GM18505 (cell line): ENCODE measurements around the gene HNRNPA1L2.
"Not testable (repeated sequence)": the region's sequence is repeated elsewhere in the genome, so short reads cannot be mapped to it uniquely, and the experiment has no call there.

Experiments used
- ATAC-seq: cut with Tn5 transposase; IDR thresholded peaks from one replicate; pipeline ENCODE4 v1.9.1; 2021; ENCODE audit not compliant: unreplicated experiment
- POLR2A ChIP-seq: IDR thresholded peaks from 4 replicates; pipeline ENCODE4 v1.6.1; 2011; ENCODE audit warnings: borderline replicate concordance; ENCODE audit not compliant: insufficient read depth, insufficient read length; ENCODE audit errors: extremely low read depth

HNRNPA1L2 gene

GRCh38 chr13:52642131-52642530 is at the start of gene HNRNPA1L2:
Gene HNRNPA1L2 (plus strand): TSS chr13:52642431. CDS start chr13:52642493, 62 bp downstream.
- no peak for TF ChIP-seq POLR2A
- no peak for ATAC-seq

GRCh38 chr13:52593175-52593574 is 49.1 kb upstream of the HNRNPA1L2 start:
- ATAC-seq = not testable (repeated sequence)

- ATAC-seq = not testable (repeated sequence)
Measured at GRCh38 chr13:52593812-52594211, 48.4 kb upstream of the HNRNPA1L2 start.

- ATAC-seq = not testable (repeated sequence)
Measured at GRCh38 chr13:52594295-52594694, 47.9 kb upstream of the HNRNPA1L2 start.

- no peak for TF ChIP-seq POLR2A
- ATAC-seq = no peak
Measured at GRCh38 chr13:52597676-52598075, 44.6 kb upstream of the HNRNPA1L2 start.

GRCh38 chr13:52599037-52599847 is 43.0 kb upstream of the HNRNPA1L2 start:
- peak; percentile 6 for ATAC-seq
- TF ChIP-seq POLR2A = no peak

GRCh38 chr13:52599848-52600603 is 42.2 kb upstream of the HNRNPA1L2 start:
- no peak for TF ChIP-seq POLR2A
- ATAC-seq = peak; percentile 65

- no peak for TF ChIP-seq POLR2A
- no peak for ATAC-seq
Measured at GRCh38 chr13:52600666-52601065, 41.6 kb upstream of the HNRNPA1L2 start.

GRCh38 chr13:52603316-52603715 is 38.9 kb upstream of the HNRNPA1L2 start:
- ATAC-seq = not testable (repeated sequence)

GRCh38 chr13:52606126-52606525 is 36.1 kb upstream of the HNRNPA1L2 start:
- not testable (repeated sequence) for ATAC-seq

- not testable (repeated sequence) for ATAC-seq
Measured at GRCh38 chr13:52606795-52607194, 35.4 kb upstream of the HNRNPA1L2 start.

GRCh38 chr13:52608184-52608583 is 34.0 kb upstream of the HNRNPA1L2 start:
- ATAC-seq = not testable (repeated sequence)

GRCh38 chr13:52609013-52609606 is 33.1 kb upstream of the HNRNPA1L2 start:
- ATAC-seq = peak; percentile 81

GRCh38 chr13:52610158-52610557 is 32.1 kb upstream of the HNRNPA1L2 start:
- ATAC-seq = not testable (repeated sequence)

- ATAC-seq = no peak
- no peak for TF ChIP-seq POLR2A
Measured at GRCh38 chr13:52615134-52615801, 27.0 kb upstream of the HNRNPA1L2 start.
